Erythroblast (primary cell): ENCODE data around the gene CCR3.

Experiments used
- GATA1 ChIP-seq: IDR thresholded peaks from 2 replicates; pipeline ENCODE4 v1.6.1; 2011; ENCODE audit warnings: low read depth, mild to moderate bottlenecking, control low read depth, low read length, moderate library complexity
- POLR2A ChIP-seq: IDR thresholded peaks from 2 replicates; pipeline ENCODE4 v1.6.1; 2011; ENCODE audit warnings: mild to moderate bottlenecking, low read length

DNA sequence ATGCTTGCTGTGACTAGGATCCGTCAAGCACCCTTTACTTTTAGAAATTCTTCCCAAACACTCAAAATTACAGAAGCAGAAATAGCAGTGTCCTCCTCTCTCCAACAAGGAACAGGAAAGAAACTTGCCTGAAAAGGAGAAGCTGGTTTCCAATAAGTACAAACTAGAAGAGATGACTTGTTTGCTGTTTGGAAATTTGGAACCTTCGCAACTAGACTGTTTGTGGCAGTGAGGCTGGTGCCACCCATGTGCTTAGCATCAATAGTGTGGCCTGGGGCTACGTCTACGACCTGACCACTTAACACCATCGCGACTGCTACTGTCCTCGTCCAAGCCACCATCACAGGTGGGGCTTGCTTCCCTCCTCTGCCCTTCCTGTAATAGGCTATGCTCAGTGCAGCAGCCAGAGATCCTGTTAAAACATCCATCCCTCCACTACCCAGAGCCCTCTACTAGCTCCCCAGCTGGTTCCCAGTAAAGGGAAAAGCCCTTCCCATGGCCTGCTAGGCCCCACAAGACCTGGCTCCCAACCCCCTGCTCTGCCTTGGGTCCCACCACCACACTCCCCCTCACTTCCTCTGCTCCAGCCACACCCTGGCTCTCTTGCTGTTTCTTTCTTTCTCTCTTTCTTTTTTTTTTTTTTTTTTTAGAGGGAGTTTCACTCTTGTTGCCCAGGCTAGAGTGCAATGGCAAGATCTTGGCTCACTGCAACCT, 59.0 kb downstream of the CCR3 start:
- TF ChIP-seq POLR2A (no peak), GATA1 (no peak)
